SJSA1 (cell line): ENCODE data around the gene PFKP. TPM values are rescaled to one million over a fixed set of nuclear protein-coding genes. Genes with fewer than 3 reads are reported as not detected.

ENCODE experiments used
- DNase-seq, 2 experiments: peaks; one replicate each; pipeline ENCODE4 v3.0.0-alpha.2; 2015 to 2020; ENCODE audit warnings: low spot score in 2 of 2, low read depth in 1 of 2
- H3K27ac ChIP-seq: fragments of 250-450 bp; sonication (Bioruptor Pico); 2 replicates; pipeline ENCODE4 v1.5.1; 2020; ENCODE audit warnings: mild to moderate bottlenecking, moderate library complexity
- H3K27me3 ChIP-seq: fragments of 250-450 bp; sonication (Bioruptor Pico); replicated peaks from 2 replicates; pipeline ENCODE4 v1.5.1; 2020; ENCODE audit warnings: mild to moderate bottlenecking, moderate library complexity
- H3K36me3 ChIP-seq: fragments of 250-450 bp; sonication (Bioruptor Pico); 2 replicates; pipeline ENCODE4 v1.5.1; 2020; ENCODE audit warnings: mild to moderate bottlenecking
- H3K4me1 ChIP-seq: fragments of 250-450 bp; sonication (Bioruptor Pico); replicated peaks from 2 replicates; pipeline ENCODE4 v1.6.1; 2021; ENCODE audit warnings: mild to moderate bottlenecking
- H3K4me3 ChIP-seq: fragments of 250-450 bp; sonication (Bioruptor Pico); 2 replicates; pipeline ENCODE4 v1.5.1; 2020; ENCODE audit warnings: mild to moderate bottlenecking
- H3K9me3 ChIP-seq: fragments of 250-450 bp; sonication (Bioruptor Pico); replicated peaks from 2 replicates; pipeline ENCODE4 v1.5.1; 2020; ENCODE audit warnings: mild to moderate bottlenecking
- total RNA-seq: library from RNA; depleted of rRNA; stranded (reverse); fragments of >200 nt; shearing (Covaris generic); gene quantifications from 2 replicates; pipeline ENCODE4 v1.2.3, GENCODE V29; 2014

The PFKP gene
- total RNA-seq, 1 experiment from 2014 or later, result 604 TPM

GRCh38 chr10:3126249-3126648 lies 58.9 kb downstream of the PFKP start:
- DNase-seq, result no peak
- peaks cover 96% of the 10 kb centered on the region for H3K36me3 ChIP-seq
- H3K4me1 ChIP-seq, result peaks cover 18% of the 10 kb centered on the region
- no peak overlapping the region for H3K4me3 ChIP-seq
- no peaks in the 10 kb centered on the region for H3K9me3 ChIP-seq
- no peaks in the 10 kb centered on the region for H3K27me3 ChIP-seq
- no peak overlapping the region for H3K27ac ChIP-seq

GRCh38 chr10:3126741-3127346 lies 59.5 kb downstream of the PFKP start:
- DNase-seq, result no peak
- H3K4me1 ChIP-seq, result peaks cover 17% of the 10 kb centered on the region
- H3K36me3 ChIP-seq, result peaks cover 98% of the 10 kb centered on the region
- H3K27ac ChIP-seq, result no peak overlapping the region
- no peaks in the 10 kb centered on the region for H3K9me3 ChIP-seq
- no peak overlapping the region for H3K4me3 ChIP-seq
- no peaks in the 10 kb centered on the region for H3K27me3 ChIP-seq

GRCh38 chr10:3127921-3128320 lies 60.6 kb downstream of the PFKP start:
- DNase-seq, result no peak
- peaks cover 7% of the 10 kb centered on the region for H3K4me1 ChIP-seq
- H3K27me3 ChIP-seq, result no peaks in the 10 kb centered on the region
- no peaks in the 10 kb centered on the region for H3K9me3 ChIP-seq
- peaks cover 98% of the 10 kb centered on the region for H3K36me3 ChIP-seq
- no peak overlapping the region for H3K27ac ChIP-seq
- H3K4me3 ChIP-seq, result no peak overlapping the region

- Histone ChIP-seq H3K4me3 (no peak overlapping the region), H3K4me1 (peaks cover under 1% of the 10 kb centered on the region; the same call in 1 of the 2 replicates), H3K36me3 (peaks cover 98% of the 10 kb centered on the region), H3K27me3 (no peaks in the 10 kb centered on the region), H3K27ac (no peak overlapping the region), H3K9me3 (0 out of 2 replicates have a peak, but pooled peaks cover 2% of the 10 kb centered on the region)
- no peak for DNase-seq
Measured at GRCh38 chr10:3128379-3129130, 61.2 kb downstream of the PFKP start.

- H3K4me3 ChIP-seq, result no peak overlapping the region
- peaks cover 98% of the 10 kb centered on the region for H3K36me3 ChIP-seq
- H3K27me3 ChIP-seq, result no peaks in the 10 kb centered on the region
- DNase-seq, result no peak
- H3K9me3 ChIP-seq, result 0 out of 2 replicates have a peak, but pooled peaks cover 2% of the 10 kb centered on the region
- H3K27ac ChIP-seq, result no peak overlapping the region
- H3K4me1 ChIP-seq, result no peaks in the 10 kb centered on the region
Measured at GRCh38 chr10:3129581-3130340, 62.4 kb downstream of the PFKP start.

- no peaks in the 10 kb centered on the region for H3K27me3 ChIP-seq
- H3K36me3 ChIP-seq, result peaks cover 98% of the 10 kb centered on the region
- H3K27ac ChIP-seq, result no peak overlapping the region
- no peak for DNase-seq
- no peak overlapping the region for H3K4me3 ChIP-seq
- no peaks in the 10 kb centered on the region for H3K4me1 ChIP-seq
- 0 out of 2 replicates have a peak, but pooled peaks cover 2% of the 10 kb centered on the region for H3K9me3 ChIP-seq
Measured at GRCh38 chr10:3131098-3131497, 63.8 kb downstream of the PFKP start.

- no peak overlapping the region for H3K27ac ChIP-seq
- H3K4me3 ChIP-seq, result no peak overlapping the region
- 0 out of 2 replicates have a peak, but pooled peaks cover 2% of the 10 kb centered on the region for H3K9me3 ChIP-seq
- no peaks in the 10 kb centered on the region for H3K4me1 ChIP-seq
- DNase-seq, result no peak
- H3K36me3 ChIP-seq, result peaks cover 98% of the 10 kb centered on the region
- H3K27me3 ChIP-seq, result no peaks in the 10 kb centered on the region
Measured at GRCh38 chr10:3132036-3133025, 65.0 kb downstream of the PFKP start.

- H3K36me3 ChIP-seq, result peaks cover 98% of the 10 kb centered on the region
- H3K27me3 ChIP-seq, result no peaks in the 10 kb centered on the region
- H3K27ac ChIP-seq, result no peak overlapping the region; the same call in 1 of the 2 replicates
Measured at GRCh38 chr10:3133948-3134347, 66.6 kb downstream of the PFKP start.

GRCh38 chr10:3135006-3135405 lies 67.7 kb downstream of the PFKP start:
- Histone ChIP-seq H3K9me3 (0 out of 2 replicates have a peak, but pooled peaks cover 2% of the 10 kb centered on the region), H3K4me3 (no peak overlapping the region), H3K4me1 (no peaks in the 10 kb centered on the region), H3K36me3 (peaks cover 98% of the 10 kb centered on the region), H3K27ac (no peak overlapping the region), H3K27me3 (no peaks in the 10 kb centered on the region)
- no peak for DNase-seq

More at GRCh38 chr10:3133948-3134347, 66.6 kb downstream of the PFKP start:
- Histone ChIP-seq H3K9me3 (0 out of 2 replicates have a peak, but pooled peaks cover 2% of the 10 kb centered on the region), H3K4me1 (no peaks in the 10 kb centered on the region), H3K4me3 (no peak overlapping the region)
- DNase-seq, result no peak

GRCh38 chr10:3136336-3136735 lies 69.0 kb downstream of the PFKP start:
- no peaks in the 10 kb centered on the region for H3K4me1 ChIP-seq
- H3K4me3 ChIP-seq, result no peak overlapping the region
- H3K9me3 ChIP-seq, result 0 out of 2 replicates have a peak, but pooled peaks cover 2% of the 10 kb centered on the region
- peaks cover 100% of the 10 kb centered on the region for H3K36me3 ChIP-seq
- no peaks in the 10 kb centered on the region for H3K27me3 ChIP-seq
- no peak for DNase-seq
- H3K27ac ChIP-seq, result no peak overlapping the region

- Histone ChIP-seq H3K36me3 (peaks cover 100% of the 10 kb centered on the region), H3K27me3 (no peaks in the 10 kb centered on the region), H3K4me1 (no peaks in the 10 kb centered on the region), H3K4me3 (no peak overlapping the region), H3K27ac (no peak overlapping the region), H3K9me3 (0 out of 2 replicates have a peak, but pooled peaks cover 2% of the 10 kb centered on the region)
- no peak for DNase-seq
Measured at GRCh38 chr10:3136763-3137611, 69.6 kb downstream of the PFKP start.
